ENCODE results near the gene ADH5.
"Not testable (repeated sequence)": the region's sequence is repeated elsewhere in the genome, so short reads cannot be mapped to it uniquely, and the experiment has no call there.

The ADH5 gene

GRCh38 chr4:99088481-99089365, at the start of gene ADH5:
Gene ADH5 (minus strand): TSS chr4:99088788. CDS start chr4:99088700, 88 bp downstream.
- DNase-seq, result peak; percentile 93

DNA sequence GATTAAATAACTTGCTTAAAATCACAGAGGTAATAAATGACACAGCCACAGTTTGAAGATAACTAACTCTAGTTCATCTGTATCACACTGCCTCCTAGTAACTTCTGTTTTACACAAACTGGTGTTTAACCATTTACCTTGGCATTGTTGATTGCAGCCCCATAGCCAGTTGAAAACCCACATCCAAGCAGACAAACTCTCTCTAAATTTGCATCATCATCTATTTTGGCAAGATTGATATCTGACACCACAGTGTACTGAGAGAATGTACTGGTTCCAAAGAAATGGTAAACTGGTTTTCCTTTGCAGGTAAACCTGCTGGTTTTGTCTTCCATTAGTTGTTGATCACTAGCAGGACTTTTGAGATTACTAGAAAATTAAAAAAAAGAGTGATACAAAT, 47.7 kb upstream of the ADH5 start:
- no peak for DNase-seq

DNA sequence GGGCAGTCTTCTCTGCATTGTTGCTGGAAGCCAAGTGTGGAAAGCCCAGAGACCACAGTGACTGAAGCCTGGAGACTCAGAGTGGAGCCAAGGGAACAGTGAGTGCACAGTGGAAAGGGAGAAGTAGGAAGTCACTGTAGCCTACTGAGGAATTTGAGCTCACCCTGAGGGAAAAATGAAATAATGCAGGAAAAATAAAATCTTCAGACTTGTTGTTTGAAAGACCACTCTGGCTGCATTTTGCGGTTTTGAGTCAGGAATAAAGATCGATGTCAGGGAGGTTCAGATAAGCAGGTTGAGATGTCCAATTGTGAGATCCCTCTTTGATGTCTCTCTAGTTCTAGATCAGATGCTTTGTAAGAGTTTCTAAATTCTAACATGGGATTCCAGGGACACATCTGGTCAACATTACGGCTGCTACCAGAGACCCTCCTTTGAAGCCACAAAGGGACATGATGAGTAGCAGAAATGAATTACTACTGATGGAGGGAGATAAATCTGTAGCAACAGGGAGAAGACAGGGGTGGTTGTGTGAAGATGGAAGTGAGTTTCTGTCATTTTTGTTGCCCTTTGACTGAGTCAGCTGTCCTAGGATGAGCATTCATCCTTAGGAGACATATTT, 47.1 kb upstream of the ADH5 start:
- DNase-seq, result no peak

GRCh38 chr4:99134586-99134985, 46.0 kb upstream of the ADH5 start:
- no peak for DNase-seq

GRCh38 chr4:99131378-99131777, 42.8 kb upstream of the ADH5 start:
- no peak for DNase-seq

GRCh38 chr4:99126376-99126775, 37.8 kb upstream of the ADH5 start:
- no peak for DNase-seq

DNA sequence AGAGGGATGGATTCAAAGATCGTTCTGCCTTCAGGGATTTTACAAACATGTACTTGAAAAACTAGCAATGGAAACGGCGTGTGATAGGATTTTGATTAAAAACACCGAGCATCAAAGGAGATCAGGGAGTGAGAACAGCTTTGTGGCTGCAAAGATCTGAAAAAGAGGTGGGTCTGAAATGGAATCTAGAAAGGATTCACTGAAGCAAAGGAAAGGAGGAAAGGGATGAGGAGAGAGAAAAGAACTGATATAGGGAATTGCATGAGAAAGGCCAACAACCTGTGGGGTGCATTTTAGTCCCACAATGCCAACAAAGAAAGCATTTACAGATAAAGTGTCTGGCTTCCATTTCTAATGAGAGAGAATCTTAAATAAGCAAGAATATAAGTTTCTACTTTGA, 32.4 kb upstream of the ADH5 start:
- no peak for DNase-seq

- DNase-seq, result no peak
These were observed 31.9 kb upstream of the ADH5 start for GRCh38 chr4:99120501-99120900.

GRCh38 chr4:99117876-99118693, 29.5 kb upstream of the ADH5 start:
- peak; percentile 7 for DNase-seq

GRCh38 chr4:99117122-99117841, 28.7 kb upstream of the ADH5 start:
- DNase-seq, result not testable (repeated sequence)

DNA sequence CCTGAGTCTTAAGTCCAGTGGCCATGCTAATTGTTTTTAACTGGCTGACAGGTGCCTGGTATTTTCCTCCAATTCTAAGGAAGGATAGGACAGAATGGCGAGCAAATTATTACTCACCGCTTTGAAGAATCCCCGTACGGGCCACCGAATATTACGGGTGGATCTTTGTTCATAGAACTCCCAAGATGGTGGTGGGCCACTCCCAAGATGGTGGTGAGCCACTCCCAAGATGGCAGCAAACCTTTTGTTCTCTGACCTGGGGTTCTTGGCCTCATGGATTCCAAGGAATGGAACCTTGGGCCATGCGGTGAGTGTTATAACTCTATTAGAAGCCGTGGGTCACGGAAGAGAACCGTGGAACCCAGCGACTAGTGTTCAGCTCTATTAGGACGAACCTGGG, 20.7 kb upstream of the ADH5 start:
- not testable (repeated sequence) for DNase-seq

DNA sequence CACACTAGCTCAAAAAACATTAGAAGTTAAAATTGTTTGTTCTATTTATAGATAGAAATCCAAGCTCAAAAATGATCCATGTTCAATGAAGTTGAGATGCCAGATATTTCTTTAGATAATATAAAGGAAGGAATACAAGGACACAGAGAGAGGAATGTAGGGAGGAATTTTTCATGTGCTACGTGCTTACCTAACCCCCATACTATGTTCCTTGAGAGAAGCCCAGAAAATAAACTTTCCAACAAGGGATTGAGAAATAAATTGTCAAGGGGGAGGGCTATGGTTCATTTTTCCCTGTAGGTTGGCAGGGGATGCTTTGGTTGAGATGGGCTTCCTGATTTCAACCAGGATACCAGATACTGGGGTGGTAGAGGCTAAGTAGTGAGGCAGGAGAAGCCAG, 15.6 kb upstream of the ADH5 start:
- no peak for DNase-seq

DNA sequence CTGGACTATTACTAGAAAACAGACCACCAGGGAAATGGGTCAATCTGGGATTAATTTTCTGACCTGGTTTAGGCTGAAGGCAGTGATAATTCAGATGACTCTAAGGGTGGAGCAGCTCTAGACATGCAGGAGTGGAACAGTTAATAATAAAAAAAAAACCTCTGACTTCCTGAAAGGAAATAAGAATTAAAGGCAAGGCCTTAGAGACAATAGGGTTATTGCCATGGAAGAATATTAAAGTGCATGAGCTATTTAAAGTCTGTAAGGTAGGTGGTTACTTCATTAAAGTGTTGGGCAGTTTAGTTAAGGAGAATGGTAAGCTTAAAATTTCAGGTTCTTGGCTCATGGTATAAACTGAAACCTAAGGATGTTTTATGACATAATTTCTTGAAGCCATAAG, 14.6 kb upstream of the ADH5 start:
- DNase-seq, result no peak

DNA sequence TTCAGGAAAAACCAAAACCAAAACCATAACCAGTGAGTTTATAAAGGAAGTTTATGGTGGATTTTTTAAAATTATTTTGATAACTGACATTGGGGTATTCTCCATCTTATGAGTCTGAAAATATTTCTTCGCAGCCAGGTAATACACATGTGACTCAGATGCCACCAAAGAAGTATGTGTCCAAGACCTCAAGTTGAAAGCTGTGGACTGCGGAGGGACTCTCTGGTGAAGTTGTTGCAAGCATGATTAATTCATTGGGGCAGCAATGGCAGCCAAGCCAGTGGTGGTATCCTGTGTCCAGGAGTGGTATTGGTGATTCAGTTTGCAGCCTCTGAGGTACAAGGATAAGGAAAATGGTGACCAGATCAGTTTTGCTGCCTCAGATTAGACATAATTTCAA, 14.0 kb upstream of the ADH5 start:
- DNase-seq, result no peak

DNA sequence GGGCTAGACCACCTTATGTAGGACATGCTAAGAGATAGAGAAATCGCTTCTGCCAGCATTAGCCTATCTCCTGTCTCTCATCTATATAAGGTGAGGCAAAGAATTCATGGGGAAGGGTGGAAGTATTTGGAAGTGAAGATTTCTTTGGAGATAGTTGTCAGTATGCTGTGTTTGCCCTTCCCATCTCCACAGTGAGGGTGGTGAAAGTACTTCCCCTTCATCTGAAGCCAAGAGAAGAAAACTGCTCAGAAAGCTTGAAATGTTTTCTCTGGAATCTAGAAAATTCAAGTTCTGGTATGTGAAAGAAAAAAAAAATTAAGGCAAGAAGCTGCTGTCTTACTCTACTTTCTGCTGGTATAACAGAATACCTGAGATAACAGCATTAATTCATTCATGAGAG, 12.3 kb upstream of the ADH5 start:
- no peak for DNase-seq

DNA sequence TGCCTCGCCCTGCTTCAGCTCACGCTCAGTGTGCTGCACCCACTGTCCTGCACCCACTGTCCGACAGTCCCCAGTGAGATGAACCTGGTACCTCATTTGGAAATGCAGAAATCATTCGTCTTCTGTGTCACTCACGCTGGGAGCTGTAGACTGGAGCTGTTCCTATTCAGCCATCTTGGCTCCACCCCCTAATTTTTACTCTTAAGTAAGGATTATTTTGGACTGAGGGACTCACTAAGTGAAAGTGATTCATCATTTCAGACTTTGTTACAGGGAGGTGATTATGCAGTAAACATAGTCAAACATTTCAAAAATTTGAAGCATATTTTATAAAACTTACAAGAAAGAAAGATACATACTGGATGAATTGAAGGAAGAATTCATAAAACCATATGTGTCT, 11.2 kb upstream of the ADH5 start:
- not testable (repeated sequence) for DNase-seq

- DNase-seq, result no peak
These were observed 10.7 kb upstream of the ADH5 start for GRCh38 chr4:99099311-99099710.

- not testable (repeated sequence) for DNase-seq
These were observed 3.3 kb upstream of the ADH5 start for GRCh38 chr4:99091841-99092240.

GRCh38 chr4:99091216-99091575, 2.6 kb upstream of the ADH5 start:
- DNase-seq, result no peak

- no peak for DNase-seq
These were observed 2.1 kb upstream of the ADH5 start for GRCh38 chr4:99090481-99091215.

- DNase-seq, result peak; percentile 43
These were observed 552 bp downstream of the ADH5 start for GRCh38 chr4:99088023-99088449.

DNA sequence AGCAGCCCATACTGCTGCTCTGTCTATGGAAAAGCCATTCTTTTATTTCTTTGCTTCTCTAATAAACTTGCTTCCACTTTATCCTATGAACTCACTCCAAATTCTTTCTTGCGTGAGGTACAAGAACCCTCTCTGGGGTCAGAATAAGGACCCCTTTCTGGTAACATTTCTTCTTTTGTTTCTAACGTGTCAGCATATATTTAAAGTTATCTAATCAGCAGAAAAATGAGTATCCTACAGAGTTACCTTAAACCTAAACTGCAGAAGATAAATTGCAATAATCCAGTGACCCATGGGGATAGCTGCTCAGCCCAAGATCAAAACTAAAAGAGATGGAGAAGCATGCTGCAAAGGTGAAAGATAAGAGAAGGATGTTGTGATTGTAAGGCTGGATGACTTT, 4.0 kb downstream of the ADH5 start:
- DNase-seq, result no peak

All from activated CD4-positive, alpha-beta T cell treated with anti-CD3 and anti-CD28 coated beads, Interleukin-10, Interleukin-2, amounts not matched to agents 100 ng/mL and 50 ng/mL, durations not matched to agents 16 hours and 8 hours (primary cell).